HG03571 (cell line): ENCODE measurements around the gene PAK4.

ENCODE experiments used
- ATAC-seq: cut with Tn5 transposase; IDR thresholded peaks from one replicate; pipeline ENCODE4 v1.9.1; 2021; ENCODE audit not compliant: unreplicated experiment

PAK4 gene

DNA sequence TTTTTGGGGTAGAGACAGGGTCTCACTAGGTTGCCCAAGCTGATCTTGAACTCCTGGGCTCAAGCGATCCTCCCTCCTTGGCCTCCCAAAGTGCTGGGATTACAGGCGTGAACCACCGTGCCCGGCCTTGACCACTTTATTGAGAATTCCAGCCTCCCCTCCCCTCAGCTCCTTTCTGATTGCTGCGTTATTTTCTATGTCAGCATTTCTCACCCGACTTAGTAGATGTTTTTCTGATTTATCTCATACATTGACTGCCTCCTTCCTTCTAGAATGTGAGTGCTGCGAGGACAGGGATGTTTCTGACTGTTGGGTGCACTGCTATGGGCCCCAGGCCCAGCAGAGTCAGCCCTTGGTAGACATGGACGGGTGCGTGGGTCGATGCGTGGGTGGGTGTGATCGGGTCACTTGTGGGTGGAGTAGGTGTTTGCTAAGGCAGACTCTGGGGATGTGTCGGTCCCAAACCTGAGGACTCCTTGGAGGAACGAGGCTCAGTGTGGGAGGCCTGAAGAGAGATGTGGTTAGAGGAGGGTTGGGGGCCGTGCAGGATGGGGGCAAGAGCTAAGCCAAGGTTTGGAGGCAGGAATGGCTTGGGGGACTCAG is 37.0 kb downstream of the PAK4 start:
- ATAC-seq: no peak

DNA sequence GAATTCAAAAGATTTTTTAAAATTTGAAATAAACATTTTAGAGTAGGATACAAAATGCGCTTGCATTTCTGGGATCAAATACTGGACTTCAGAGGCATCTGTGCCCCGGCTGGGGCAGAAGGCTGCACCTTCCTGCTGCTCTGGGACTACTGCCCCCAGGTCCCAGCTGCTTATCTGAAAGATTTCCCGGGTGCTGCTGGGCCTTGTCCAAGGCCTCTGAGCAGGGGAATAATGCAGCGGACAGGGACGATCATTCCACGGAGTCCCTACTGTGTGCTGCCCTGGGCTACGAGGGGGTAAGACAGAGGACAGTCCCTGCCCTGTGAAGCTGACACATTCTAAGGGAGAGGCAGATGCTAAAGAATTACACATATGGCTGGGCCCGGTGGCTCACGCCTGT is 38.0 kb downstream of the PAK4 start:
- no peak for ATAC-seq

DNA sequence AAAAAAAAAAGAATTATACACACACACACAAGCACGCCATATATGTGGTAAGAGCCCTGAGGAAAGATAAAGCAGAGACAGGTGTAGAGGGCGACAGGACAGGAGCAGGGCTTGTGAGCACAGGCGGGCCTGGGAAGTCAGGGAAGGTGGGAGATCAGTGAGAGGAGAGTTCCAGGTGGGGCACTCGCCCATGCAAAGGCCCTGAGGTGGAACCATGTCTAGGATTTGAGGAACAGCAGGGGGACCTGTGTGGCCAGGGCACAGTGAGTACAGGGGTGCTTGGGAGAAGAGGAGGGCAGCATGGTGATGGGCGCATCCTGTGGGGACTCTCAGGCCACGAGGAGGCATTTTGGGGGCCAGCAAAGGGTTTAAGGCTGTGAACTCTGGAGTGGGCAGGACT is 38.7 kb downstream of the PAK4 start:
- no peak for ATAC-seq

DNA sequence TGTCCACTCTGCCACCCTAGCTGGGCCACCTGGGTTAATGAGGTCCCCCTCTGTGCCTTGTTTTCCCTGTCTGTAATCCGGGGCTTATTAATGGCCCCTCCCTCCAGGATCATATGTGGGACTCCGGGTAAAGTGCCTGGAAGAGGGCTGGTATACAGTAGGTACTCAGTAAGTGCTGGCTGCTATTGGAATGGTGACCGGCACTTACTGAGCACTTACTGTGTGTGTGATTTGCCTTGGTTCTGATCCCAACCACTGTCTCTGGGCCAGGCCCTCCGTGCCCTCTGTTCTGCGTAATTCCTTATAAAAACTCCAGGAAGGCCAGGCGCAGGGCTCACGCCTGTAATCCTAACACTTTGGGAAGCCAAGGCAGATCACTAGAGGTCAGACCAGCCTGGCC is 40.3 kb downstream of the PAK4 start:
- no peak for ATAC-seq

DNA sequence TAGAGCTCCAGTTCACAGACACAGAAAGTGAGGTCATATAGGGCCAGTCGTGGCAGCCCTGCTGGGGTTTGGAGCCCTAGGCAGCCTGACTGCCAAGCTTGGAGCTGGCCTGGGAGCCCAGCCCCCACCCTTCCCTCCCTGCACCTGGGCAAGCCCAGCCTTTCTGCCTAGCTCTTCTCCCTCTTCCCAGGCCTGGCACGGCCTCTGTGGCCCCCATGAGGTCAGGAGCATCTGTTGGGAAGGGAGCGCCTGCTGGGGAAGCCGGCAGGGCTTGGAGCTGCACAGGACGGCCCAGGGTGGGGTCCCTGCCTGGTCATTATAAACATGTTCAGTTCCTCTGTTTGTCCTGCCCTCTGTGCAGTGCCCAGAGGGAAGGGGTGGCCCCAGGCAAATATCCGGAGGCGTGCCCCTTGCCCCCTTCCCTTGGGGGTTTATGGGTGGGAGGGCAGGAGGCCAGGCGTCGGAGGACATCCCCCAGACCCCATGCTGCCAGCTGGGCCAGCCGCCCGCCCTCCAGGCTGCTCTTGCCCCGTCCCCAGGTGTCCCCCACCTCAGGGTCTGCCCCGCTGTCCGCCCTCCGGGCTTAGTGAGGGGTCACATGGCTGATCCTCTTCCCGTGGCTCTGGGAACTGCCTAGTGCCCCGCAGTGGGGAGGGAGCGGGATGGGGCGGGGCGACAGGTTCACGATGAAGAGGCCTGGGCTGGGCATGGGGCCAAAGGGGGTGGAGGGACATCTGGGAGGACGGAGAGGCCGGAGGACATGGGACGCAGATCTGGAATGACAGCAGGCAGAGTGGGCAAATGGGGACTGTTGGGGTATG is 41.2 kb downstream of the PAK4 start:
- ATAC-seq: no peak

DNA sequence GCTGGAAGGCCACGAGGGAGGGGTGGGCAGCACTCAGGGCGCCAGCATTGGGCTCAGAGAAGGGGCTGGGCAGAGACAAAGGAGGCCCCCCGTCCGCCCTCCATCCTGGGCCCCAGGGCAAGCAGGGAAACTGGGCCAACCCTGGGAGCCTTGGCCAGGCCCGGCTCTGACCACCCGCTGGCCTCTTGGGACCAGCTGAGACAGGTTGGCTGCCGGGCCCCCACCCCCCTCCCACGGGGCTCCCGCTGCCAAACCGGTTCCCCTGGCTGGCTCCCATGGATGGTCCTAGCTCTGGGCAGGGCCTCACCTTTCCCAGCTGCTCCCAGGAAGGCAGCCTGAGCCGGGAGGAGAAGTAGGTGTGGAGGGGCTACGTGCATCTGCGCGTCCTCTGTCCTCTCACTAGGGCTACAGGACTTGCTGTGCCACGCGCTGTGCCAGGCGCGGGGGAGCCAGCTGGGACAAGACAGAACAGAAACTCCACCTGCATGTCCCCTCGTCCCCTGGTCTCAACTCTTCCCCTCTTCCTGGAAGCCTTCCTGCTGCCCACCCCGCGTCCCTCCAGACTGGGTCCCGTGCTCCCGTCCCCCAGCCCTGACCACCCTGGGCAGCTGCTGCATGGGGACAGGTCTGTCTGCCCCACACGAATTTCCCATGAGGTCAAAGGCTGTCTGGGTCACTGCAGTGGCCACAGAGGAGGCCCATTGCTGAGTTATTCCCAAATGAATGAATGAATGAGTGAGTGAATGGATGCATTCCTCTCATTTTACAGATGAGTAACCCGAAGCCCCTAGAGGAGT is 42.1 kb downstream of the PAK4 start:
- no peak for ATAC-seq

DNA sequence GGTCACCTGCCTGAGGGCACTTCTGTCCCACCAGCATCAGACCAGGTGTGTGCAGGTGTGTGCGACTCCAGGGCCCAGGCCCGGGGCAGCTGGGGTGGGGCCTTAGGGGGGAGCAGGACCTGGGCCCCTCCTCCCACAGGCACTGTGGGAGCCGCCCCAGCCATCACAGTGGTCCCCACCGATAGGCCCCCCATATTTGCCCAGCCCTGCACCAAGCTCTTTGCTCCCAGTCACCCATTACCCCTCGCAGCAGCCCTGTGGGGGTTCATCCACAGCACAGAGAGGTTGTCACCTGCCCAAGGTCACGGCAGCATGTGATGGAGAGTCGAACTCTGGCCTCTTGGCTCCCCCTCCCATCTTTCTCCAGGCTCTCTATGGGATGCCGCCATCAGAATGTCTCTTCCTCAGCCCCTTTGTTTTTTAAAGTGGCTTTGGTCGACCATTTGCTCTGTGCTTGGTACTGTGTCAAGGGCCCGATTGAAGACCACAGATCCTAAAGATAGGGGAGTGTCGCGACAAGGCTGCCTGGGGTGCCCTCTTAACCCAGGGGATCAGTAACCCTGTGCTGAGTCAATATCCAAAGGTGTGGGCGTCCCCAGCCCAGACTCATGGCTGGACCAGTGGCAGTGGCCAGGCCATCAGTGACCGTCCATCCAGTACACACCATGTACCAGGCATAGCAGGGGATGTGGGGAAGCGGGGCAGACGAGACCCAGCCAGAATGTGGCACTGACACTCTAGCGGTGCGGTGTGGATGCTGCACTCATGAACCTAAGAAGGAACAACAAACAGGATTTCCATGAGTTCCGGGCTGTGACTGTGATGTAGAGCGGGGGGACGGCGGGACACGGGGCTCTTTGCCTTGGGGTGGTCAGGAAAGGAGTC is 42.9 kb downstream of the PAK4 start:
- ATAC-seq: no peak

DNA sequence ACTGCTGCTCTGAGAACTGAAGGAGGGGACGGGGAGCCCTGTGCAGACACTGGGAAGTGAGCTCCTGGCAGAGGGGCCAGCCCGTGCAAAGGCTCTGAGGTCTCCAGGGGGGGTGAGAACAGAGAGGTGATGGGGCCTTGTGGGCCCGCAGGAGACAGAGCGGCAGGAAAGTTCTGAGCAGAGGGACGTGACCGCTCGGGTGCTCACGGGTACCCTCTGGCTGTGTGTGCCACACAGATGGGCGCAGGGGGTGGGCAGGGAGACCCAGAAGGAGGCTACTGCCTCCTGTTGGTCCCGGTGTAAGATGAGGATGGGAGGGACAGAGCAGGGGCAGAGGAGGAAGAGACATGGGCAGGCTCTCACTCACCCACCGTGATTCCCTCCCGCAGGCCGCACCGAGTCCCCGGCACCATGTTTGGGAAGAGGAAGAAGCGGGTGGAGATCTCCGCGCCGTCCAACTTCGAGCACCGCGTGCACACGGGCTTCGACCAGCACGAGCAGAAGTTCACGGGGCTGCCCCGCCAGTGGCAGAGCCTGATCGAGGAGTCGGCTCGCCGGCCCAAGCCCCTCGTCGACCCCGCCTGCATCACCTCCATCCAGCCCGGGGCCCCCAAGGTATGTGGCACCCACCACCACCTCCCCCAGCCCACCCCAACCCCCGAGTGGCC is 43.7 kb downstream of the PAK4 start:
- no peak for ATAC-seq

DNA sequence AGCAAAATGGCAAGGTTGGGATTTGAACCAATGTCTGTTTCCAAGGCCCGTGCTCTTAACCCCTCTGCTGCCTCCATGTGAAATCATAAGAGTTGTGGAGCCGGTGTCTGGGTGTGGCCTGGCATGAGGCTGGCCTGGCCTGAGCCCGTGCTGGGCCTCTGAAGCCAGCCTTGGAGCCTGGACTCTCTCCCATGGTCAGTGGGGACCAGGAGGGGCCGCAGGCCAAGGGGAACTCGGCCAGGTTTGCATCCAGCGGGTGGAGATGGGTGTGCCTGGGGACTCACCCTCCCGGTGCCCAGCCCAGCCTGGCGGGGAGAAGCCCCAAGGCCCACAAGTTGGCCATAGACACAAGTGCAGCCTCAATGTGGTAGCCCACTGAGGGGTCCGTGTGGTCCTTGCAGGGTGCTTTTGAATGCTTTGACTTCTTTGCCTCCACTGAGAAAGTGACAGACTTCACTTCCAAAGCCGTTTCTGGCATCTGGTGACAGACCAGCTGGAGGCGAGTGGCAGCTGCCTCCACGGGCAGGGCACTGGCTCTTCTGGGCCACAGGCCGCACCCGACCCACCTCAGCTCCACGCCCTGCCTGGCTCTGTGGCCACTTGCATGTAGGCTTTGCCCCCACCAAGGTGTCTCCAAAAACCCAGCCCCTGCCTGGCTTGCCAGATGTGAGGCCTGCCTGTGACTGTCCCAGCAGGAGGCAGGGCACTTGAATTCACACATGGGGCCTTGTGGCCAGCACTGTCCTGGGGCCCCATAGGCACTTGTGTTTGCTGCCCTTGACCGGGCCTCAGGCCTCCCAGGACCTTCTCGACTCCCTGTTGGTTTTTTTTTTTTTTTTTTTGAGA is 45.0 kb downstream of the PAK4 start:
- ATAC-seq: no peak

DNA sequence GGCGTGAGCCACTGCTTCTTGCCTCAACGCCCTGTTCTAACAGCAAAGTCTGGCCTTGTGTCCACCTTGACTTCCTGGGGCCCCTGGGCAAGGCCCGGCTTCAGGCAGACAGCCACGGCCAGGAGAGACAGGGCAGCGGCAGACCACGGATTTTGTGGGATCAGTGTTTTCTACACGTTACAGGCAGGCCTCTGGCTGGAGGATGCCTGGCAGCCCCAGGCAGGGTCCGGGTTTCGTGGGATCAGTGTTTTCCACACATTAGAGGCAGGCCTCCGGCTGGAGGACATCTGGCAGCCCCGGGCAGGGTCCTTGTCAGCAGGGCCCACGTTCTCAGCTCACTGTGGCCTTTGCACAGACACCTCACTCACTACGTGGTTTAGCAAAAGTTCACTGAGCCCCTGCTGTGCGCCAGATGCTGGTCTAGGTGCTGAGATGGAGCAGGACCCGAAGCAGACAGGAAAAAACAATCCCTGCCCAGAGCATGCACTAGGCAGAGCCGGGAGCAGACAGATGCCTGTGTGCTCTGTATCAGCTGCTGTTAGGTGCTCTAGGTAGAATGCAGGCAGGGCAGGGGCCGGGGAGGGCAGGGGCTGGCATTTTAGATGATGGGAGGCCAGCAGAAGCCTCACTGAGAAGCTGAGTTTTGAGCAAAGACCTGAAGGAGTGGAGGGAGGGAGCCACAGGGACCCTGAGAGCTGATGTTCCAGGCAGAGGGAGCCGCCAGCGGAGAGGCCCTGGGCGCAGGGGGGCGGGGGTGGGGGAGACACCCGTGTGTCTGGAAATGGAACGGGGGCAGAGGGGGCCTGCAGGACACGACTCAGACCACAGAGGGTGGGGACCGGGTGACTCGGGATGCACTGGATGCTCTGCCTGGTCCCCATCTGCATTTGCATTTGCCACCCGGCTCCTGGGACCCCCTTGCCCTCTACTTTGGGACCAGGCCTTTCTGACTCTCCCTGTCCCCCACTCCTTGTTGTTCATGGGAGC is 46.2 kb downstream of the PAK4 start:
- no peak for ATAC-seq

DNA sequence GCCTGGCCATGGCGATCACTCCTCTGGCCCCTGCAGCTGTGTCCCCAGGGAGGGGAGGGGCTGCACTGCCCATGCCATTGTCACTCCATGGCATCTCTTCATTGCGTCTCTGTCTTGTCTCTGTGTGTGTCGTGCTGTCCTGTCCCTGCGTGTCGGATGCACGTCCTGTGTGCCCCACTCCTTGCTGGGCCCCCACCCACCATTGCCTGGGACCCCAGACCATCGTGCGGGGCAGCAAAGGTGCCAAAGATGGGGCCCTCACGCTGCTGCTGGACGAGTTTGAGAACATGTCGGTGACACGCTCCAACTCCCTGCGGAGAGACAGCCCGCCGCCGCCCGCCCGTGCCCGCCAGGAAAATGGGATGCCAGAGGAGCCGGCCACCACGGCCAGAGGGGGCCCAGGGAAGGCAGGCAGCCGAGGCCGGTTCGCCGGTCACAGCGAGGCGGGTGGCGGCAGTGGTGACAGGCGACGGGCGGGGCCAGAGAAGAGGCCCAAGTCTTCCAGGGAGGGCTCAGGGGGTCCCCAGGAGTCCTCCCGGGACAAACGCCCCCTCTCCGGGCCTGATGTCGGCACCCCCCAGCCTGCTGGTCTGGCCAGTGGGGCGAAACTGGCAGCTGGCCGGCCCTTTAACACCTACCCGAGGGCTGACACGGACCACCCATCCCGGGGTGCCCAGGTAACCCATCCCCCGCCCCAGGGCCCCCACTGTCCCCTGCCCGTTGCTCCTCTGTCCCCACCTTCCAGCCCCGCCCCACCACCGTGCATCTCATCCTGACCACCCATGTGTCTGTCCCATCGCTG is 47.3 kb downstream of the PAK4 start:
- ATAC-seq: no peak

DNA sequence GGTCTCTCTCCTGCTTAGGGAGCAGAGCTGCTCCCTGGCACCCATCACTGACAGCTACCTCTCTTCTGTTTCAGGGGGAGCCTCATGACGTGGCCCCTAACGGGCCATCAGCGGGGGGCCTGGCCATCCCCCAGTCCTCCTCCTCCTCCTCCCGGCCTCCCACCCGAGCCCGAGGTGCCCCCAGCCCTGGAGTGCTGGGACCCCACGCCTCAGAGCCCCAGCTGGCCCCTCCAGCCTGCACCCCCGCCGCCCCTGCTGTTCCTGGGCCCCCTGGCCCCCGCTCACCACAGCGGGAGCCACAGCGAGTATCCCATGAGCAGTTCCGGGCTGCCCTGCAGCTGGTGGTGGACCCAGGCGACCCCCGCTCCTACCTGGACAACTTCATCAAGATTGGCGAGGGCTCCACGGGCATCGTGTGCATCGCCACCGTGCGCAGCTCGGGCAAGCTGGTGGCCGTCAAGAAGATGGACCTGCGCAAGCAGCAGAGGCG is 48.0 kb downstream of the PAK4 start:
- ATAC-seq: no peak

DNA sequence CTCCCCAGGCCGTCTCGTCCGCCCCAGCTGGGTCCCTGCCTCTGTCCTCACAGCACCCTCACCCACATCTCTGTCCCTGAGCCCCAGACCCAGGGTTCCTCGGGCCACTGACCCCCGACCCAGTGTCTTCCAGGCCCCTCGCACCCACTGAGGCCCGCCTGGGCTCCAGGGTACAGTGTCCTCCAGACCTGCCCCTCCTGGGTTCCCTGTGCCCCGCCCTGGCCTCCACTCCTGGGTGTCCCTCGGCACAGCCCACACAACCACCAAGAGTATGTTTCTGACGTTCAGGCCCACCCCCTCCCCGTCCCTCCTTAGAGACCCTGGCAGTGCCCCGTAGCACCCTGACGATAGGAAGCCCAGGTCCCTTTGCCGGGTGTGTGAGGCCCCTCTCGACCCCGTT is 48.6 kb downstream of the PAK4 start:
- ATAC-seq: no peak

DNA sequence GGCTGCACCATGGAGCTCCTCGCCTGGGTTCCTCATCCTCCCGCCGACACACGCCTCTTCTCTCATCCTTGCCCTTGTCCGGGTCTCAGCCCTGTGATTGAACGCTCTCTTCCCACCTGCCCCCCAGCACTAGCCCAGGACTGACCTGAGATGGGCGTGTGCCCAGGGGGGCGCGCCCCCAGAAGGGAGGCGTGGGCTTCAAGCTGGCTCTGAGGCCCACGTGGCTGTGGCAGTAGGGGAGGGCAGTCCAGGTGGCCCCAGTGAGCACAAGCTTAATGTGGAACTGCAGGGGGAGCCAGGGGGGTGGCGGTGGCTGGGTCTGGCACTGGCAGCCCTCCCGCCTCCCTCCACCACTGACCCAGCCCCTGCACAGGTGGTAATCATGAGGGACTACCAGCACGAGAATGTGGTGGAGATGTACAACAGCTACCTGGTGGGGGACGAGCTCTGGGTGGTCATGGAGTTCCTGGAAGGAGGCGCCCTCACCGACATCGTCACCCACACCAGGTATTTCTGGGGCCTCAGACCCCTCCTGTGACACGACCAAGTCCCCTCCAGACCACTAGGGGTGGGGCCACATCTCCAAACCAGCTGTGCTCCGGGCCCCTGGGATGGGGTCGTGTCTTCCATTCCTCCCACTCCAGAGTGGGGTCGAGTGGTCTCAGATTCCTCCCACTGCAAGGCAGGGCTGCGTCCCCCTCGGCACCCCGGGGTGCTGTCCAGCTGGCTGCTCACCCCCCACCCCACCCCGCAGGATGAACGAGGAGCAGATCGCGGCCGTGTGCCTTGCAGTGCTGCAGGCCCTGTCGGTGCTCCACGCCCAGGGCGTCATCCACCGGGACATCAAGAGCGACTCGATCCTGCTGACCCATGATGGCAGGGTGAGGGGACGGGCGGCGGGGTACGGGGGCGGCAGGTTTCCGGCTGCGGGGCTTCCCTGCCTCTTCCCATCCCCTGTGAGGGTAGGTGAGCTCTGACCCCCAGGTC is 49.3 kb downstream of the PAK4 start:
- ATAC-seq: no peak

DNA sequence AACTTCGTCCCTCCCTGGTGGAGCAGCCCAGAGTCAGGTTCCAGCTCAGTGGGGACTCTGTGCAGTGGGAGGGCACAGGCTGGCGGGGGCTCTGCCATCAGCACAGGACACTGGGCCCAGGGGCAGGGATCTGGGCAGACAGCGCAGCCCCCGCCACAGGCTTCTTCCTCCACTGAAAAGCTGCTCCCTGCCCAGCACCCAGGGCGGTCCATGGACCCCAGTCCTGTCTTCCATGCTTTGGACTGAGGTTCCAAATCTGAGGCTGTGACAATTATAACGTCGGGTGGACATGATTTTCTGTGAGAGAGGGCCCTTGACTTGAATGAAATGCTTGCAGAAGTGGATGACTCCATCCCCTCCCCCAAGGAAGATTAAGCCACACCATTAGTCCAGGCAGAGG is 50.0 kb downstream of the PAK4 start:
- ATAC-seq: no peak

DNA sequence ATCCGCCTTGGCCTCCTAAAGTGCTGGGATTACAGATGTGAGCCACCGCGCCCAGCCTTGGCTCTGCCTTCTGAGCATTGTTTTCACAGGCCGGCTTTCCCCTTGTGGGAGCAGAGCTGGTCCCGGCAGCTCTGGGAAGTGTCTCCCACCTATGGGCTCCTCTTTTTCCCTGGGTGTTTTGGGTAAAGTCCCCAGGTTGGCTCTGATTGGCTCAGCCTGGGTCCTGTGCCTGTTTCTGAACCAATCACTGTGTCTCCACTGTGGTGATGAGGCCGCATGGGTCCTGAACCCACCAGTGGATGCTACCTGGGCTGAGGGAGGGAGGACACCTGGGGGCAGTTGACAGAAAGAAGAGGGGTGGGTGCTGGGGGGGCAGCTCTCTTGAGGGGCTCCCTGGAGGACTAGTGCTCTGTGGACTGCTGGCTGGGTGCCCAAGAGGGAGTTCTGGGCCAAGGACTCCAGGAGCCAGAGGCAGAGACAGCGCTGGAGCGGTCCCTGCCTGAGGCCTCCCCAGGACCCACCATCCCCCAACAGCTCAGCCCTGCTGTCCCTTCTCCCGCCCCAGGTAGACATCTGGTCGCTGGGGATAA is 51.6 kb downstream of the PAK4 start:
- ATAC-seq: no peak
